BLaER1 treated with 17β-estradiol and CSF1 and Interleukin-3, amounts not matched to agents 10 nM and 100 nM (cell line): ENCODE results near the gene SCFD2.

Experiments used
- H3K27ac ChIP-seq, 11 experiments: shearing (Covaris generic); formaldehyde crosslinking; 2 replicates each; pipeline ENCODE4 v1.8.1; 2022
- H3K27me3 ChIP-seq, 11 experiments: shearing (Covaris generic); formaldehyde crosslinking; 2 replicates each; pipeline ENCODE4 v1.8.1; 2022
- H3K36me3 ChIP-seq, 11 experiments: shearing (Covaris generic); formaldehyde crosslinking; 2 replicates each; pipeline ENCODE4 v1.8.1; 2022
- H3K4me1 ChIP-seq, 10 experiments: shearing (Covaris generic); formaldehyde crosslinking; 2 replicates each; pipeline ENCODE4 v1.8.1; 2022
- H3K4me2 ChIP-seq, 11 experiments: shearing (Covaris generic); formaldehyde crosslinking; 2 replicates each; pipeline ENCODE4 v1.8.1; 2022
- H3K4me3 ChIP-seq, 10 experiments: shearing (Covaris generic); formaldehyde crosslinking; 2 replicates each; pipeline ENCODE4 v1.8.1; 2022
- H3K9ac ChIP-seq, 11 experiments: shearing (Covaris generic); formaldehyde crosslinking; 2 replicates each; pipeline ENCODE4 v1.8.1; 2022
- H3K9me3 ChIP-seq, 11 experiments: shearing (Covaris generic); formaldehyde crosslinking; replicated peaks in 1 of 11; 2 replicates each; pipeline ENCODE4 v1.8.1; 2022
- H4K20me1 ChIP-seq, 11 experiments: shearing (Covaris generic); formaldehyde crosslinking; 2 replicates each; pipeline ENCODE4 v1.8.1; 2022
- Cebpa-rat ChIP-seq, 11 experiments: shearing (Covaris generic); IDR thresholded peaks; 2 replicates each; pipeline ENCODE4 v1.8.1; 2022

The SCFD2 gene

GRCh38 chr4:53055274-53055673 lies 310.6 kb downstream of the SCFD2 start:
- no peak for TF ChIP-seq Cebpa-rat (IDR thresholded peaks at IDR 0.05)
- H3K4me2 ChIP-seq, result peak overlapping the region in 9 of 11 experiments; percentile 9 to 60 (median 55); a peak in 17 of 22 replicates
- H3K9ac ChIP-seq, result no peak overlapping the region

GRCh38 chr4:53050361-53050774 lies 315.5 kb downstream of the SCFD2 start:
- TF ChIP-seq Cebpa-rat (IDR thresholded peaks at IDR 0.05), result no peak
- Histone ChIP-seq H3K27me3 (no peaks in the 10 kb centered on the region), H3K4me2 (no peak overlapping the region), H3K9ac (no peak overlapping the region), H3K36me3 (peaks cover 0 to 5% (median 0%) of the 10 kb centered on the region in 11 experiments; a peak in 2 of 22 replicates), H3K27ac (no peak overlapping the region), H3K9me3 (no peaks in the 10 kb centered on the region), H3K4me3 (no peak overlapping the region), H4K20me1 (no peaks in the 10 kb centered on the region), H3K4me1 (peaks cover 0 to 10% (median 7%) of the 10 kb centered on the region in 10 experiments; a peak in 17 of 20 replicates)

More at GRCh38 chr4:53055274-53055673, 310.6 kb downstream of the SCFD2 start:
- Histone ChIP-seq H4K20me1 (no peaks in the 10 kb centered on the region), H3K36me3 (peaks cover 0 to 5% (median 0%) of the 10 kb centered on the region in 11 experiments; a peak in 1 of 22 replicates), H3K4me1 (peaks cover 7 to 23% (median 18%) of the 10 kb centered on the region in 10 experiments; a peak in 19 of 20 replicates), H3K27me3 (no peaks in the 10 kb centered on the region), H3K9me3 (no peaks in the 10 kb centered on the region), H3K27ac (peak overlapping the region in 1 of 11 experiments; percentile 10; a peak in 1 of 22 replicates), H3K4me3 (no peak overlapping the region)

GRCh38 chr4:53049528-53049927 lies 316.3 kb downstream of the SCFD2 start:
- Histone ChIP-seq H3K36me3 (peaks cover 0 to 5% (median 0%) of the 10 kb centered on the region in 11 experiments; a peak in 2 of 22 replicates), H3K27ac (no peak overlapping the region), H3K9me3 (no peaks in the 10 kb centered on the region), H3K27me3 (no peaks in the 10 kb centered on the region), H3K4me1 (peaks cover 0 to 1% (median 0%) of the 10 kb centered on the region in 10 experiments; a peak in 3 of 20 replicates), H4K20me1 (no peaks in the 10 kb centered on the region), H3K9ac (no peak overlapping the region), H3K4me3 (no peak overlapping the region), H3K4me2 (no peak overlapping the region)
- no peak for TF ChIP-seq Cebpa-rat (IDR thresholded peaks at IDR 0.05)

GRCh38 chr4:53044651-53044960 lies 321.3 kb downstream of the SCFD2 start:
- Histone ChIP-seq H3K27ac (no peak overlapping the region), H3K9me3 (no peaks in the 10 kb centered on the region), H3K9ac (no peak overlapping the region), H4K20me1 (no peaks in the 10 kb centered on the region), H3K27me3 (no peaks in the 10 kb centered on the region), H3K36me3 (no peaks in the 10 kb centered on the region; a peak in 2 of 22 replicates), H3K4me3 (no peak overlapping the region), H3K4me2 (peak overlapping the region in 5 of 11 experiments; percentile 8 to 58 (median 31); a peak in 6 of 22 replicates), H3K4me1 (peaks cover 5 to 13% (median 7%) of the 10 kb centered on the region in 10 experiments)
- TF ChIP-seq Cebpa-rat (IDR thresholded peaks at IDR 0.05), result no peak

GRCh38 chr4:53043891-53044650 lies 321.8 kb downstream of the SCFD2 start:
- Histone ChIP-seq H3K4me2 (peak overlapping the region in 7 of 11 experiments; percentile 8 to 58 (median 31); a peak in 7 of 22 replicates), H3K9me3 (no peaks in the 10 kb centered on the region), H3K27me3 (no peaks in the 10 kb centered on the region), H3K9ac (no peak overlapping the region), H3K36me3 (no peaks in the 10 kb centered on the region; a peak in 2 of 22 replicates), H4K20me1 (no peaks in the 10 kb centered on the region), H3K4me3 (no peak overlapping the region), H3K4me1 (peaks cover 7 to 17% (median 8%) of the 10 kb centered on the region in 10 experiments), H3K27ac (no peak overlapping the region)
- TF ChIP-seq Cebpa-rat (IDR thresholded peaks at IDR 0.05), result no peak

- no peaks in the 10 kb centered on the region for H4K20me1 ChIP-seq
- no peak overlapping the region for H3K4me2 ChIP-seq
- no peaks in the 10 kb centered on the region; a peak in 2 of 22 replicates for H3K36me3 ChIP-seq
- H3K9ac ChIP-seq, result no peak overlapping the region
- H3K4me3 ChIP-seq, result no peak overlapping the region
- H3K27me3 ChIP-seq, result no peaks in the 10 kb centered on the region
- no peak for TF ChIP-seq Cebpa-rat (IDR thresholded peaks at IDR 0.05)
- H3K9me3 ChIP-seq, result no peaks in the 10 kb centered on the region
- no peak overlapping the region for H3K27ac ChIP-seq
- peaks cover 7 to 17% (median 8%) of the 10 kb centered on the region in 10 experiments for H3K4me1 ChIP-seq
Measured at GRCh38 chr4:53043055-53043454, 322.8 kb downstream of the SCFD2 start.

GRCh38 chr4:53040851-53041250 lies 325.0 kb downstream of the SCFD2 start:
- Histone ChIP-seq H3K36me3 (peaks cover 0 to 3% (median 0%) of the 10 kb centered on the region in 11 experiments; a peak in 2 of 22 replicates), H3K4me2 (no peak overlapping the region), H3K9ac (no peak overlapping the region), H3K9me3 (peaks cover 0 to 9% (median under 1%) of the 10 kb centered on the region in 11 experiments; a peak in 8 of 22 replicates), H3K27me3 (no peaks in the 10 kb centered on the region), H4K20me1 (no peaks in the 10 kb centered on the region), H3K4me1 (peaks cover 7 to 17% (median 8%) of the 10 kb centered on the region in 10 experiments), H3K27ac (no peak overlapping the region), H3K4me3 (no peak overlapping the region)
- no peak for TF ChIP-seq Cebpa-rat (IDR thresholded peaks at IDR 0.05)

- Histone ChIP-seq H3K9ac (no peak overlapping the region), H3K4me3 (no peak overlapping the region), H3K9me3 (peaks cover 0 to 12% (median 4%) of the 10 kb centered on the region in 11 experiments; a peak in 9 of 22 replicates), H4K20me1 (no peaks in the 10 kb centered on the region), H3K27me3 (no peaks in the 10 kb centered on the region), H3K27ac (peak overlapping the region in 1 of 11 experiments; percentile 36; a peak in 1 of 22 replicates), H3K36me3 (peaks cover 0 to 3% (median 0%) of the 10 kb centered on the region in 11 experiments; a peak in 2 of 22 replicates), H3K4me1 (peaks cover 7 to 17% (median 8%) of the 10 kb centered on the region in 10 experiments), H3K4me2 (0 out of 22 replicates have a peak overlapping the region, but pooled peaks of 1 of the 11 experiments have one; percentile 31)
- TF ChIP-seq Cebpa-rat (IDR thresholded peaks at IDR 0.05), result no peak
Measured at GRCh38 chr4:53040459-53040815, 325.4 kb downstream of the SCFD2 start.

GRCh38 chr4:53039741-53040458 lies 326.0 kb downstream of the SCFD2 start:
- Histone ChIP-seq H3K4me2 (peak overlapping the region in 5 of 11 experiments; percentile 9 to 51 (median 31); a peak in 8 of 22 replicates), H3K4me3 (no peak overlapping the region), H3K4me1 (peaks cover 7 to 17% (median 8%) of the 10 kb centered on the region in 10 experiments), H4K20me1 (no peaks in the 10 kb centered on the region), H3K9ac (no peak overlapping the region; a peak in 1 of 22 replicates), H3K36me3 (peaks cover 0 to 4% (median 0%) of the 10 kb centered on the region in 11 experiments; a peak in 3 of 22 replicates), H3K9me3 (peaks cover 4 to 18% (median 9%) of the 10 kb centered on the region in 11 experiments; a peak in 20 of 22 replicates), H3K27ac (peak overlapping the region in 6 of 11 experiments; percentile 4 to 52 (median 40); a peak in 7 of 22 replicates), H3K27me3 (no peaks in the 10 kb centered on the region)
- no peak for TF ChIP-seq Cebpa-rat (IDR thresholded peaks at IDR 0.05)
